Mucosa of descending colon (tissue), 3 donors: ENCODE results near the gene CHERP. TPM values are rescaled to one million over a fixed set of nuclear protein-coding genes. Genes with fewer than 3 reads are reported as not detected.
"Not testable (repeated sequence)": the region's sequence is repeated elsewhere in the genome, so short reads cannot be mapped to it uniquely, and the experiment has no call there.

Experiments used
- ATAC-seq: fragments of 200-7000 bp; cut with Tn5 transposase; one replicate; pipeline ENCODE4 v1.9.1; 2020; ENCODE audit warnings: mild to moderate bottlenecking, moderate library complexity
- DNase-seq, 3 donors: peaks; one replicate each; pipeline ENCODE4 v3.0.0-alpha.2; 2020
- H3K36me3 ChIP-seq: fragments of 200-600 bp; one replicate; pipeline ENCODE4 v1.8.0; 2021; ENCODE audit warnings: low read depth, mild to moderate bottlenecking
- H3K4me1 ChIP-seq: fragments of 200-600 bp; one replicate; pipeline ENCODE4 v1.8.0; 2021; ENCODE audit warnings: low read depth, mild to moderate bottlenecking
- H3K4me3 ChIP-seq: fragments of 200-600 bp; one replicate; pipeline ENCODE4 v1.8.0; 2021; ENCODE audit warnings: mild to moderate bottlenecking
- H3K9me3 ChIP-seq: fragments of 200-600 bp; one replicate; pipeline ENCODE4 v1.8.0; 2021; ENCODE audit warnings: mild to moderate bottlenecking
- CTCF ChIP-seq: fragments of 200-600 bp; IDR thresholded peaks from one replicate; pipeline ENCODE4 v1.8.0; 2022; ENCODE audit warnings: antibody characterized with exemption, mild to moderate bottlenecking
- intact Hi-C, 2 donors: fragments of 100-400 bp; cut with DNase I in 1 of 2; cut with micrococcal nuclease in 1 of 2; formaldehyde crosslinking; loops; one replicate each; pipeline versions ENCODE4 v1.11.0 to v1.11.1; 2022; cut with DNase I, micrococcal nuclease
- total RNA-seq, 3 donors: library from RNA; stranded (reverse); fragmentation: NEBNext Ultra II Directional in 2 of 3; extraction: Animal tissue kit (Norgen Biotek cat#: 25700) in 2 of 3; gene quantifications; one replicate each; pipeline versions ENCODE4 v1.2.1 to v1.2.4, GENCODE V29; 2021 to 2023
- donor health status: DM: no; HTN: no; CAD: no; lungs with moderate emphysema.
- donor health status: DM: no; HTN: no; CAD: no.
- donor health status: DM: no; HTN: yes; CAD: no.

CHERP gene
- total RNA-seq, 3 donors from 2014 or later, result 36.3 to 43.0 (median 38.8) TPM

- Histone ChIP-seq H3K4me1 (no peaks in the 10 kb centered on the region), H3K36me3 (no peaks in the 10 kb centered on the region), H3K9me3 (no peaks in the 10 kb centered on the region), H3K4me3 (no peak overlapping the region)
- intact Hi-C loops, result no loop called here
- TF ChIP-seq CTCF, result no peak
- ATAC-seq (no peak), DNase-seq (no peak)
These were observed 35.3 kb downstream of the CHERP start for GRCh38 chr19:16506961-16507360.

- H3K4me3 ChIP-seq, H3K4me1 ChIP-seq, H3K9me3 ChIP-seq, intact Hi-C loops, H3K36me3 ChIP-seq, DNase-seq, ATAC-seq: not testable (repeated sequence)
These were observed 36.1 kb downstream of the CHERP start for GRCh38 chr19:16506161-16506560.

- Histone ChIP-seq H3K4me3 (no peak overlapping the region), H3K36me3 (no peaks in the 10 kb centered on the region), H3K4me1 (no peaks in the 10 kb centered on the region), H3K9me3 (no peaks in the 10 kb centered on the region)
- TF ChIP-seq CTCF, result no peak
- DNase-seq (no peak), ATAC-seq (no peak)
- intact Hi-C loops, result no loop called here
These were observed 38.0 kb downstream of the CHERP start for GRCh38 chr19:16504271-16504670.

- no peak for TF ChIP-seq CTCF
These were observed 44.4 kb downstream of the CHERP start for GRCh38 chr19:16497837-16498236.

GRCh38 chr19:16497042-16497441 lies 45.2 kb downstream of the CHERP start:
- no peak for ATAC-seq
- peaks cover 4% of the 10 kb centered on the region for H3K36me3 ChIP-seq
- peaks cover 6% of the 10 kb centered on the region for H3K4me1 ChIP-seq
- DNase-seq, result no peak
- intact Hi-C loops, result no loop called here
- no peak overlapping the region for H3K4me3 ChIP-seq
- no peaks in the 10 kb centered on the region for H3K9me3 ChIP-seq
- no peak for TF ChIP-seq CTCF

More at GRCh38 chr19:16497837-16498236, 44.4 kb downstream of the CHERP start:
- DNase-seq (no peak), ATAC-seq (no peak)
- H3K4me1 ChIP-seq, result peaks cover 6% of the 10 kb centered on the region
- peaks cover 4% of the 10 kb centered on the region for H3K36me3 ChIP-seq
- intact Hi-C loops, result no loop called here
- no peak overlapping the region for H3K4me3 ChIP-seq
- H3K9me3 ChIP-seq, result no peaks in the 10 kb centered on the region

GRCh38 chr19:16496613-16496983 lies 45.6 kb downstream of the CHERP start:
- peaks cover 4% of the 10 kb centered on the region for H3K36me3 ChIP-seq
- DNase-seq (peak in 1 of 3 donors; percentile 49), ATAC-seq (no peak)
- H3K4me3 ChIP-seq, result peak overlapping the region; percentile 26
- H3K9me3 ChIP-seq, result no peaks in the 10 kb centered on the region
- H3K4me1 ChIP-seq, result peaks cover 6% of the 10 kb centered on the region
- TF ChIP-seq CTCF, result no peak
- intact Hi-C loops, result no loop called here
